Suprapubic skin (tissue), 4 donors: ENCODE measurements around the gene PCBP3.

Experiments
- EP300 ChIP-seq: sonication (generic); formaldehyde crosslinking; IDR thresholded peaks from one replicate; pipeline ENCODE4 v1.6.1; 2017; ENCODE audit warnings: antibody characterized with exemption
- POLR2A ChIP-seq, 2 donors: fragments of 450-650 bp; IDR thresholded peaks; one replicate each; pipeline ENCODE4 v1.6.1; 2017; ENCODE audit warnings: antibody characterized with exemption in 2 of 2, mild to moderate bottlenecking in 2 of 2, moderate library complexity in 2 of 2
- POLR2AphosphoS5 ChIP-seq, 3 donors: sonication (generic); formaldehyde crosslinking; IDR thresholded peaks; one replicate each; pipeline ENCODE4 v1.6.1; 2017; ENCODE audit warnings: antibody characterized with exemption in 3 of 3
- TF ChIP-seq, protein P1 (sequence below), 2 donors: fragments of 200-600 bp in 1 of 2; fragments of 450-650 bp in 1 of 2; sonication (generic) in 1 of 2; IDR thresholded peaks; one replicate each; pipeline ENCODE4 v1.5.1; 2016 to 2019; ENCODE audit warnings: antibody characterized with exemption in 2 of 2, mild to moderate bottlenecking in 1 of 2, moderate library complexity in 1 of 2

DNA sequence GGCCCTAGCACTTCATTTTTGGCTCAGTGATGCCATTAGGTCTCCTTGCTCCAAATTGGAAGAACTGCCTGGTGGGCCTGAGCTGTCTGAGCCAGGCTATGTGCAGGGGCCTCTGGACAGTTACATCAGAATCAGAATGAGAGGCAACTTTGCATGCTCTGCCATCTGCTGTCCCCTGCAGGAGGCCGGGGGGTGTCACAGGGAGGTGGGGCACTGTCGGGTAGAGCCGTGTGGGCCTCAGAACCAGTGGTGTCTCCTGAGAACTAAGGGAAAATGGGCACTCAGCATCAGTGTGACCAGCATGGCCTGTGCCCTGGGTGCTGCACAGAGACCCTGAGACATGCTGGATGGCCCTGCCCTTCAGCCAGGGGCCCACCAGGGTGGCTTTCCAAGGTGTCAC lies 291.0 kb downstream of the PCBP3 start:
- TF ChIP-seq, protein P1, sequence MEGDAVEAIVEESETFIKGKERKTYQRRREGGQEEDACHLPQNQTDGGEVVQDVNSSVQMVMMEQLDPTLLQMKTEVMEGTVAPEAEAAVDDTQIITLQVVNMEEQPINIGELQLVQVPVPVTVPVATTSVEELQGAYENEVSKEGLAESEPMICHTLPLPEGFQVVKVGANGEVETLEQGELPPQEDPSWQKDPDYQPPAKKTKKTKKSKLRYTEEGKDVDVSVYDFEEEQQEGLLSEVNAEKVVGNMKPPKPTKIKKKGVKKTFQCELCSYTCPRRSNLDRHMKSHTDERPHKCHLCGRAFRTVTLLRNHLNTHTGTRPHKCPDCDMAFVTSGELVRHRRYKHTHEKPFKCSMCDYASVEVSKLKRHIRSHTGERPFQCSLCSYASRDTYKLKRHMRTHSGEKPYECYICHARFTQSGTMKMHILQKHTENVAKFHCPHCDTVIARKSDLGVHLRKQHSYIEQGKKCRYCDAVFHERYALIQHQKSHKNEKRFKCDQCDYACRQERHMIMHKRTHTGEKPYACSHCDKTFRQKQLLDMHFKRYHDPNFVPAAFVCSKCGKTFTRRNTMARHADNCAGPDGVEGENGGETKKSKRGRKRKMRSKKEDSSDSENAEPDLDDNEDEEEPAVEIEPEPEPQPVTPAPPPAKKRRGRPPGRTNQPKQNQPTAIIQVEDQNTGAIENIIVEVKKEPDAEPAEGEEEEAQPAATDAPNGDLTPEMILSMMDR (IDR thresholded peaks at IDR 0.05): no peak
- TF ChIP-seq POLR2AphosphoS5 (IDR thresholded peaks at IDR 0.05) (no peak), EP300 (no peak), POLR2A (IDR thresholded peaks at IDR 0.05) (no peak)
